ENCODE results near the gene SMPD3. TPM values are rescaled to one million over a fixed set of nuclear protein-coding genes. Genes with fewer than 3 reads are reported as not detected.

The SMPD3 gene
- total and polyA plus RNA-seq, 2 of the 8 experiments (the other 6 are each of a cell fraction or from before 2014, with no cell fraction given): 0.39 to 1.3 TPM

- H3K9me3 ChIP-seq (ENCODE audit: insufficient read depth in 2 of 2, low read depth in 1 of 2, low read length in 1 of 2): no peaks in the 10 kb centered on the region
- peaks cover 0 to 4% (median 3%) of the 10 kb centered on the region in 4 experiments; a peak in 3 of 7 replicates for H3K4me1 ChIP-seq (replicated peaks in 1 of 4; ENCODE audit: control insufficient read depth in 3 of 4, insufficient read depth in 4 of 4, low read length in 3 of 4)
- H4K5ac ChIP-seq (ENCODE audit: insufficient read length, low read depth, low read length): no peak overlapping the region
- H3K36me3 ChIP-seq (ENCODE audit: control insufficient read depth in 2 of 4, insufficient read depth in 4 of 4, low read length in 3 of 4): no peaks in the 10 kb centered on the region
- no peak overlapping the region for H2AFZ ChIP-seq (ENCODE audit: low read length)
- H2BK5ac ChIP-seq (ENCODE audit: low read depth, low read length): no peak overlapping the region
- CTCF ChIA-PET (ENCODE audit: partially characterized antibody): interaction anchor here (0.6 to 14.3 kb wide), 31 partner anchors 9 to 786 kb away, joined by 3 to 221 read pairs (median 5); partner anchors contain the start of genes SLC7A6 and SMPD3
- H3K79me1 ChIP-seq (ENCODE audit: low read depth, low read length): no peaks in the 10 kb centered on the region
- no peaks in the 10 kb centered on the region for H4K20me1 ChIP-seq (replicated peaks in 1 of 2; ENCODE audit: control insufficient read depth in 1 of 2, insufficient read depth in 2 of 2, low read length in 2 of 2)
- H3K14ac ChIP-seq (ENCODE audit: insufficient read length): no peak overlapping the region
- H4K8ac ChIP-seq (ENCODE audit: extremely low read depth, insufficient read depth, low read length): no peak overlapping the region
- WGBS, 2 experiments (ENCODE audit: extremely low coverage in 1 of 2, insufficient coverage in 1 of 2, insufficient read length in 1 of 2, insufficient replicate concordance in 2 of 2, low coverage in 1 of 2, low lambda C conversion rate in 2 of 2, missing lambda C conversion rate in 1 of 2): 82% methylated on average over 14 of the region's 14 CpGs; no CpG with 5 or more reads in 1 of the 2 experiments
- POLR2A ChIA-PET (ENCODE audit: partially characterized antibody): interaction anchor here (0.8 to 1.4 kb wide), 3 partner anchors 14 to 147 kb away, joined by 3 to 4 read pairs (median 3); no protein-coding TSS in a partner anchor
- no peak overlapping the region for H4K91ac ChIP-seq (replicated peaks; ENCODE audit: insufficient read length, low read length)
- H2BK120ac ChIP-seq (replicated peaks; ENCODE audit: low read depth, low read length): no peak overlapping the region
- DNase-seq (ENCODE audit: low read depth in 1 of 2, low spot score in 2 of 2): peak in 1 of 2 experiments; percentile 78
- no peaks in the 10 kb centered on the region for H3K23me2 ChIP-seq (ENCODE audit: low read depth, low read length)
- H3K4ac ChIP-seq (replicated peaks; ENCODE audit: insufficient read length, low read depth, low read length): no peak overlapping the region
- no peak overlapping the region for H3K4me3 ChIP-seq (ENCODE audit: extremely low read depth in 1 of 4, insufficient read depth in 2 of 4, low read depth in 3 of 4, low read length in 4 of 4)
- H3K27me3 ChIP-seq (replicated peaks in 1 of 4; ENCODE audit: control insufficient read depth in 3 of 4, extremely low read depth in 1 of 4, insufficient read depth in 3 of 4, low read length in 3 of 4): no peaks in the 10 kb centered on the region
- no peak overlapping the region for H3K4me2 ChIP-seq (ENCODE audit: insufficient read depth in 1 of 2, low read depth in 2 of 2, low read length in 2 of 2)
- no peak overlapping the region for H3K56ac ChIP-seq (replicated peaks; ENCODE audit: insufficient read length, low read depth, low read length)
- H2AK5ac ChIP-seq (ENCODE audit: low read depth, low read length): no peak overlapping the region
- peak; percentile 50 for FAIRE-seq
- no peak overlapping the region for H2BK15ac ChIP-seq (ENCODE audit: low read length)
- peak; percentile 69 to 80 for TF ChIP-seq RAD21 (IDR thresholded peaks at IDR 0.05 in 1 of 2, conservative IDR thresholded peaks at IDR 0.05 in 1 of 2; ENCODE audit: low read depth in 2 of 2, low read length in 2 of 2)
- no peak for TF ChIP-seq NANOG (IDR thresholded peaks at IDR 0.05; ENCODE audit: insufficient read depth, low read depth, low read length, poor library complexity, severe bottlenecking)
- no peak for TF ChIP-seq CHD2 (IDR thresholded peaks at IDR 0.05; ENCODE audit: low read length)
- TF ChIP-seq, protein P1, sequence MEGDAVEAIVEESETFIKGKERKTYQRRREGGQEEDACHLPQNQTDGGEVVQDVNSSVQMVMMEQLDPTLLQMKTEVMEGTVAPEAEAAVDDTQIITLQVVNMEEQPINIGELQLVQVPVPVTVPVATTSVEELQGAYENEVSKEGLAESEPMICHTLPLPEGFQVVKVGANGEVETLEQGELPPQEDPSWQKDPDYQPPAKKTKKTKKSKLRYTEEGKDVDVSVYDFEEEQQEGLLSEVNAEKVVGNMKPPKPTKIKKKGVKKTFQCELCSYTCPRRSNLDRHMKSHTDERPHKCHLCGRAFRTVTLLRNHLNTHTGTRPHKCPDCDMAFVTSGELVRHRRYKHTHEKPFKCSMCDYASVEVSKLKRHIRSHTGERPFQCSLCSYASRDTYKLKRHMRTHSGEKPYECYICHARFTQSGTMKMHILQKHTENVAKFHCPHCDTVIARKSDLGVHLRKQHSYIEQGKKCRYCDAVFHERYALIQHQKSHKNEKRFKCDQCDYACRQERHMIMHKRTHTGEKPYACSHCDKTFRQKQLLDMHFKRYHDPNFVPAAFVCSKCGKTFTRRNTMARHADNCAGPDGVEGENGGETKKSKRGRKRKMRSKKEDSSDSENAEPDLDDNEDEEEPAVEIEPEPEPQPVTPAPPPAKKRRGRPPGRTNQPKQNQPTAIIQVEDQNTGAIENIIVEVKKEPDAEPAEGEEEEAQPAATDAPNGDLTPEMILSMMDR (IDR thresholded peaks at IDR 0.05; ENCODE audit: control extremely low read depth in 1 of 3, insufficient read depth in 1 of 3, low read depth in 1 of 3, low read length in 3 of 3): peak; percentile 70 to 82 (median 81)
- TF ChIP-seq POLR2A (IDR thresholded peaks at IDR 0.05; ENCODE audit: control extremely low read depth in 1 of 2, low read depth in 2 of 2, low read length in 2 of 2): no peak
- no peak for TF ChIP-seq SRF (IDR thresholded peaks at IDR 0.05; ENCODE audit: low read depth, low read length)
- no peak for TF ChIP-seq TAF7 (optimal IDR thresholded peaks at IDR 0.05; ENCODE audit: borderline replicate concordance, low read depth, low read length)
- H3K18ac ChIP-seq (ENCODE audit: extremely low read depth, low read length): no peak overlapping the region
- H3K27ac ChIP-seq (ENCODE audit: low read depth, low read length): no peak overlapping the region
- no peak overlapping the region for H3K9ac ChIP-seq (replicated peaks in 1 of 4; ENCODE audit: extremely low read depth in 1 of 4, low read depth in 3 of 4, low read length in 3 of 4)
- H3K79me2 ChIP-seq (ENCODE audit: control insufficient read depth in 1 of 2, insufficient read depth in 2 of 2, low read length in 2 of 2): no peaks in the 10 kb centered on the region
- H2BK20ac ChIP-seq (ENCODE audit: low read length): no peak overlapping the region
- no peak overlapping the region for H3K23ac ChIP-seq (ENCODE audit: insufficient read length)
- no peak overlapping the region for H2BK12ac ChIP-seq (ENCODE audit: low read depth, low read length)
These were observed 83.7 kb downstream of the SMPD3 start for GRCh38 chr16:68364561-68364998.
